Measurements from ENCODE around the gene COL28A1. TPM values are rescaled to one million over a fixed set of nuclear protein-coding genes. Genes with fewer than 3 reads are reported as not detected.

Gene COL28A1
- total RNA-seq, 1 donor, result 0.36 TPM

- no peak overlapping the region for H2AFZ ChIP-seq (ENCODE audit: low read length)
- H3K36me3 ChIP-seq (ENCODE audit: insufficient read depth, low read length), result no peaks in the 10 kb centered on the region
- H3K4me2 ChIP-seq (ENCODE audit: insufficient read depth, low read length), result no peak overlapping the region
- no peak overlapping the region for H3K27ac ChIP-seq (ENCODE audit: low read depth, low read length)
- H3K4me1 ChIP-seq (ENCODE audit: insufficient read depth, low read length), result no peaks in the 10 kb centered on the region
- H3K4me3 ChIP-seq (ENCODE audit: insufficient read depth, low read length), result no peak overlapping the region
- H3K79me2 ChIP-seq (ENCODE audit: insufficient read depth, low read length), result no peaks in the 10 kb centered on the region
- no peak for DNase-seq (ENCODE audit: insufficient read length, low spot score, missing footprints)
- no peaks in the 10 kb centered on the region for H4K20me1 ChIP-seq (ENCODE audit: insufficient read depth, low read length)
- no peaks in the 10 kb centered on the region for H3K9me3 ChIP-seq (ENCODE audit: low read depth, low read length)
- H3K27me3 ChIP-seq (ENCODE audit: insufficient read depth, low read length), result no peaks in the 10 kb centered on the region
- TF ChIP-seq CTCF (IDR thresholded peaks at IDR 0.05; ENCODE audit: extremely low read depth, low read depth, low read length), result no peak
Observed at GRCh38 chr7:7335909-7336308, 199.8 kb downstream of the COL28A1 start.

GRCh38 chr7:7335215-7335614 lies 200.5 kb downstream of the COL28A1 start:
- no peak overlapping the region for H3K27ac ChIP-seq (ENCODE audit: low read depth, low read length)
- DNase-seq (ENCODE audit: insufficient read length, low spot score, missing footprints), result no peak
- TF ChIP-seq CTCF (IDR thresholded peaks at IDR 0.05; ENCODE audit: extremely low read depth, low read depth, low read length), result no peak
- no peaks in the 10 kb centered on the region for H3K27me3 ChIP-seq (ENCODE audit: insufficient read depth, low read length)
- H3K36me3 ChIP-seq (ENCODE audit: insufficient read depth, low read length), result no peaks in the 10 kb centered on the region
- no peaks in the 10 kb centered on the region for H3K9me3 ChIP-seq (ENCODE audit: low read depth, low read length)
- no peak overlapping the region for H3K4me2 ChIP-seq (ENCODE audit: insufficient read depth, low read length)
- no peaks in the 10 kb centered on the region for H4K20me1 ChIP-seq (ENCODE audit: insufficient read depth, low read length)
- H3K79me2 ChIP-seq (ENCODE audit: insufficient read depth, low read length), result no peaks in the 10 kb centered on the region
- no peak overlapping the region for H3K4me3 ChIP-seq (ENCODE audit: insufficient read depth, low read length)
- H2AFZ ChIP-seq (ENCODE audit: low read length), result no peak overlapping the region
- H3K4me1 ChIP-seq (ENCODE audit: insufficient read depth, low read length), result no peaks in the 10 kb centered on the region

- peaks cover 9% of the 10 kb centered on the region for H3K27me3 ChIP-seq (ENCODE audit: insufficient read depth, low read length)
- H3K9me3 ChIP-seq (ENCODE audit: low read depth, low read length), result no peaks in the 10 kb centered on the region
- no peak for DNase-seq (ENCODE audit: insufficient read length, low spot score, missing footprints)
- H3K27ac ChIP-seq (ENCODE audit: low read depth, low read length), result no peak overlapping the region
- no peaks in the 10 kb centered on the region for H3K79me2 ChIP-seq (ENCODE audit: insufficient read depth, low read length)
- no peaks in the 10 kb centered on the region for H3K36me3 ChIP-seq (ENCODE audit: insufficient read depth, low read length)
- TF ChIP-seq CTCF (IDR thresholded peaks at IDR 0.05; ENCODE audit: extremely low read depth, low read depth, low read length), result no peak
- no peak overlapping the region for H3K4me3 ChIP-seq (ENCODE audit: insufficient read depth, low read length)
- no peak overlapping the region for H2AFZ ChIP-seq (ENCODE audit: low read length)
- H4K20me1 ChIP-seq (ENCODE audit: insufficient read depth, low read length), result no peaks in the 10 kb centered on the region
- no peak overlapping the region for H3K4me2 ChIP-seq (ENCODE audit: insufficient read depth, low read length)
- no peaks in the 10 kb centered on the region for H3K4me1 ChIP-seq (ENCODE audit: insufficient read depth, low read length)
Observed at GRCh38 chr7:7333610-7334009, 202.1 kb downstream of the COL28A1 start.

- H3K79me2 ChIP-seq (ENCODE audit: insufficient read depth, low read length), result no peaks in the 10 kb centered on the region
- no peaks in the 10 kb centered on the region for H3K9me3 ChIP-seq (ENCODE audit: low read depth, low read length)
- H3K27ac ChIP-seq (ENCODE audit: low read depth, low read length), result no peak overlapping the region
- no peak overlapping the region for H2AFZ ChIP-seq (ENCODE audit: low read length)
- peaks cover 12% of the 10 kb centered on the region for H3K27me3 ChIP-seq (ENCODE audit: insufficient read depth, low read length)
- H4K20me1 ChIP-seq (ENCODE audit: insufficient read depth, low read length), result no peaks in the 10 kb centered on the region
- no peak overlapping the region for H3K4me2 ChIP-seq (ENCODE audit: insufficient read depth, low read length)
- no peak for TF ChIP-seq CTCF (IDR thresholded peaks at IDR 0.05; ENCODE audit: extremely low read depth, low read depth, low read length)
- no peak for DNase-seq (ENCODE audit: insufficient read length, low spot score, missing footprints)
- H3K4me1 ChIP-seq (ENCODE audit: insufficient read depth, low read length), result no peaks in the 10 kb centered on the region
- H3K36me3 ChIP-seq (ENCODE audit: insufficient read depth, low read length), result no peaks in the 10 kb centered on the region
- no peak overlapping the region for H3K4me3 ChIP-seq (ENCODE audit: insufficient read depth, low read length)
Observed at GRCh38 chr7:7331523-7331922, 204.2 kb downstream of the COL28A1 start.
